ENCODE measurements around the gene CBR3.

DNA sequence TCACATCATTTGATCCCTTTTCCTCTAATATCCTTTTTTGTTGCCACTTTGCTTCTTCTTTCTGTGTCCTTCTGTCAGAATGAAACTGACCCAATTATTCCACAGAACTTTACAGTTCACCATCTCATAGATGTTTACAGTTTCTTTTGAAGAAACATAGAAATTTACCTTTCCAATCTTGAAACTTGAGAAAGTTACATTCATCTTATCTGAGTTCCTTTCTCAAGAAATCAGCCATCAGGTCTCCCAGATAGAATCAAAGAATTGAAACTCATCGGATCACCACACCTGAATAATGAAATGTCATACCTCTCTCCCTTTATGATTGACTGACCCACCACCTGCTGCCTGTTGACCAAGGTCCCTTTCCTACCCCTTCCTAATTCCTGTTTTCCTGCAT, 41.4 kb upstream of the CBR3 start:
- TF ChIP-seq, protein P1, sequence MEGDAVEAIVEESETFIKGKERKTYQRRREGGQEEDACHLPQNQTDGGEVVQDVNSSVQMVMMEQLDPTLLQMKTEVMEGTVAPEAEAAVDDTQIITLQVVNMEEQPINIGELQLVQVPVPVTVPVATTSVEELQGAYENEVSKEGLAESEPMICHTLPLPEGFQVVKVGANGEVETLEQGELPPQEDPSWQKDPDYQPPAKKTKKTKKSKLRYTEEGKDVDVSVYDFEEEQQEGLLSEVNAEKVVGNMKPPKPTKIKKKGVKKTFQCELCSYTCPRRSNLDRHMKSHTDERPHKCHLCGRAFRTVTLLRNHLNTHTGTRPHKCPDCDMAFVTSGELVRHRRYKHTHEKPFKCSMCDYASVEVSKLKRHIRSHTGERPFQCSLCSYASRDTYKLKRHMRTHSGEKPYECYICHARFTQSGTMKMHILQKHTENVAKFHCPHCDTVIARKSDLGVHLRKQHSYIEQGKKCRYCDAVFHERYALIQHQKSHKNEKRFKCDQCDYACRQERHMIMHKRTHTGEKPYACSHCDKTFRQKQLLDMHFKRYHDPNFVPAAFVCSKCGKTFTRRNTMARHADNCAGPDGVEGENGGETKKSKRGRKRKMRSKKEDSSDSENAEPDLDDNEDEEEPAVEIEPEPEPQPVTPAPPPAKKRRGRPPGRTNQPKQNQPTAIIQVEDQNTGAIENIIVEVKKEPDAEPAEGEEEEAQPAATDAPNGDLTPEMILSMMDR (IDR thresholded peaks at IDR 0.05) = no peak
- no peak for TF ChIP-seq RCOR1 (IDR thresholded peaks at IDR 0.05; ENCODE audit: low read length)
- TF ChIP-seq, protein P2, sequence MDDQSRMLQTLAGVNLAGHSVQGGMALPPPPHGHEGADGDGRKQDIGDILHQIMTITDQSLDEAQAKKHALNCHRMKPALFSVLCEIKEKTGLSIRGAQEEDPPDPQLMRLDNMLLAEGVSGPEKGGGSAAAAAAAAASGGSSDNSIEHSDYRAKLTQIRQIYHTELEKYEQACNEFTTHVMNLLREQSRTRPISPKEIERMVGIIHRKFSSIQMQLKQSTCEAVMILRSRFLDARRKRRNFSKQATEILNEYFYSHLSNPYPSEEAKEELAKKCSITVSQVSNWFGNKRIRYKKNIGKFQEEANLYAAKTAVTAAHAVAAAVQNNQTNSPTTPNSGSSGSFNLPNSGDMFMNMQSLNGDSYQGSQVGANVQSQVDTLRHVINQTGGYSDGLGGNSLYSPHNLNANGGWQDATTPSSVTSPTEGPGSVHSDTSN (IDR thresholded peaks at IDR 0.05) = no peak

Data from SK-N-SH (cell line).